H9 (cell line): ENCODE results near the gene DEAF1. TPM values are rescaled to one million over a fixed set of nuclear protein-coding genes. Genes with fewer than 3 reads are reported as not detected.

Experiments
- DNase-seq: peaks from one replicate; pipeline ENCODE4 v3.0.0-alpha.2; 2017
- H2AFZ ChIP-seq: one replicate; pipeline ENCODE4 v1.6.1; 2013; ENCODE audit warnings: mild to moderate bottlenecking, low read length, control low read depth, moderate library complexity
- H2AK5ac ChIP-seq: 2 replicates; pipeline ENCODE4 v1.6.1; 2013; ENCODE audit warnings: low read length, control low read depth, mixed read lengths; ENCODE audit not compliant: insufficient read length
- H2BK120ac ChIP-seq: one replicate; pipeline ENCODE4 v1.6.1; 2013; ENCODE audit warnings: low read depth, mild to moderate bottlenecking, low read length, control low read depth, inconsistent platforms; ENCODE audit not compliant: poor library complexity, severe bottlenecking
- H2BK12ac ChIP-seq: 2 replicates; pipeline ENCODE4 v1.6.1; 2013; ENCODE audit warnings: low read length, control low read depth, mixed read lengths, low read depth; ENCODE audit not compliant: insufficient read length
- H2BK15ac ChIP-seq: 2 replicates; pipeline ENCODE4 v1.6.1; 2013; ENCODE audit warnings: low read depth, low read length, control low read depth
- H2BK20ac ChIP-seq: one replicate; pipeline ENCODE4 v1.6.1; 2013; ENCODE audit warnings: low read depth, mild to moderate bottlenecking, low read length, control low read depth, inconsistent platforms; ENCODE audit not compliant: poor library complexity, severe bottlenecking
- H2BK5ac ChIP-seq: 2 replicates; pipeline ENCODE4 v1.6.1; 2013; ENCODE audit warnings: low read length, control low read depth, mixed read lengths; ENCODE audit not compliant: insufficient read length
- H3K14ac ChIP-seq: 2 replicates; pipeline ENCODE4 v1.6.1; 2013; ENCODE audit warnings: low read length, control low read depth; ENCODE audit not compliant: insufficient read depth
- H3K18ac ChIP-seq: 2 replicates; pipeline ENCODE4 v1.6.1; 2013; ENCODE audit warnings: low read depth, mild to moderate bottlenecking, mixed read lengths, low read length, control low read depth; ENCODE audit not compliant: insufficient read length
- H3K23ac ChIP-seq: 2 replicates; pipeline ENCODE4 v1.6.1; 2013; ENCODE audit warnings: low read length, control low read depth, mixed read lengths, low read depth; ENCODE audit not compliant: insufficient read length
- H3K23me2 ChIP-seq: 2 replicates; pipeline ENCODE4 v1.6.1; 2013; ENCODE audit warnings: low read depth, mild to moderate bottlenecking, mixed read lengths, low read length, control low read depth; ENCODE audit not compliant: insufficient read length, poor library complexity, severe bottlenecking
- H3K27ac ChIP-seq: 2 replicates; pipeline ENCODE4 v1.5.1; 2013; ENCODE audit warnings: low read length, control low read depth, mixed read lengths, low read depth; ENCODE audit not compliant: insufficient read length
- H3K27me3 ChIP-seq: 2 replicates; pipeline ENCODE4 v1.6.1; 2013; ENCODE audit warnings: low read length, control low read depth, inconsistent platforms; ENCODE audit not compliant: insufficient read depth
- H3K4ac ChIP-seq: 2 replicates; pipeline ENCODE4 v1.6.1; 2013; ENCODE audit warnings: low read depth, mild to moderate bottlenecking, control low read depth, inconsistent platforms, low read length, moderate library complexity
- H3K4me1 ChIP-seq: 2 replicates; pipeline ENCODE4 v1.6.1; 2013; ENCODE audit warnings: low read length, control low read depth, inconsistent platforms; ENCODE audit not compliant: insufficient read depth
- H3K4me2 ChIP-seq: 2 replicates; pipeline ENCODE4 v1.6.1; 2013; ENCODE audit warnings: low read length, control low read depth, mixed read lengths; ENCODE audit not compliant: insufficient read length, insufficient read depth
- H3K56ac ChIP-seq: 2 replicates; pipeline ENCODE4 v1.6.1; 2013; ENCODE audit warnings: low read depth, mild to moderate bottlenecking, mixed read lengths, low read length, control low read depth; ENCODE audit not compliant: insufficient read length
- H3K79me1 ChIP-seq: 2 replicates; pipeline ENCODE4 v1.6.1; 2013; ENCODE audit warnings: low read depth, mild to moderate bottlenecking, moderate library complexity, low read length, control low read depth, inconsistent platforms; ENCODE audit not compliant: insufficient read depth, poor library complexity, severe bottlenecking
- H3K79me2 ChIP-seq: 2 replicates; pipeline ENCODE4 v1.6.1; 2013; ENCODE audit warnings: low read length, control low read depth, inconsistent platforms; ENCODE audit not compliant: insufficient read depth
- H3K9ac ChIP-seq: 2 replicates; pipeline ENCODE4 v1.6.1; 2013; ENCODE audit warnings: low read length, control low read depth, mixed read lengths; ENCODE audit not compliant: insufficient read length; ENCODE audit errors: extremely low read depth
- H3K9me3 ChIP-seq: one replicate; pipeline ENCODE4 v1.6.1; 2013; ENCODE audit warnings: low read depth, low read length, inconsistent platforms; ENCODE audit not compliant: control insufficient read depth
- H3T11ph ChIP-seq: one replicate; pipeline ENCODE4 v1.6.1; 2013; ENCODE audit warnings: mild to moderate bottlenecking, low read length, control low read depth, inconsistent platforms
- H4K20me1 ChIP-seq: one replicate; pipeline ENCODE4 v1.6.1; 2013; ENCODE audit not compliant: control insufficient read depth, insufficient read length, insufficient read depth
- H4K5ac ChIP-seq: 2 replicates; pipeline ENCODE4 v1.6.1; 2013; ENCODE audit warnings: low read depth, mild to moderate bottlenecking, mixed read lengths, low read length, control low read depth; ENCODE audit not compliant: insufficient read length
- H4K8ac ChIP-seq: replicated peaks from 2 replicates; pipeline ENCODE4 v1.6.1; 2013; ENCODE audit warnings: low read length, control low read depth, mixed read lengths, low read depth; ENCODE audit not compliant: insufficient read length
- H4K91ac ChIP-seq: 2 replicates; pipeline ENCODE4 v1.6.1; 2013; ENCODE audit warnings: low read depth, mild to moderate bottlenecking, moderate library complexity, mixed read lengths, low read length, control low read depth; ENCODE audit not compliant: insufficient read length
- H3K27ac Mint-ChIP-seq, 3 experiments: 2 replicates in 2 of 3; 3 replicates in 1 of 3; pipeline ENCODE4 v1.8.0; 2020 to 2021; ENCODE audit warnings: mixed read lengths in 3 of 3, mild to moderate bottlenecking in 1 of 3, moderate library complexity in 1 of 3
- H3K27me3 Mint-ChIP-seq: 2 replicates; pipeline ENCODE4 v1.8.0; 2021; ENCODE audit warnings: low read depth, mild to moderate bottlenecking, moderate library complexity, mixed read lengths
- H3K36me3 Mint-ChIP-seq, 3 experiments: 2 replicates in 2 of 3; 3 replicates in 1 of 3; pipeline ENCODE4 v1.8.0; 2020 to 2021; ENCODE audit warnings: low read depth in 3 of 3, mixed read lengths in 3 of 3; ENCODE audit not compliant: insufficient read depth in 1 of 3
- H3K4me1 Mint-ChIP-seq, 2 experiments: 2 replicates each; pipeline ENCODE4 v1.8.0; 2020; ENCODE audit warnings: mixed read lengths in 2 of 2
- H3K4me3 Mint-ChIP-seq, 2 experiments: 2 replicates in 1 of 2; 3 replicates in 1 of 2; pipeline ENCODE4 v1.8.0; 2020 to 2021; ENCODE audit warnings: mild to moderate bottlenecking in 2 of 2, mixed read lengths in 2 of 2, moderate library complexity in 1 of 2
- H3K9me3 Mint-ChIP-seq, 2 experiments: 2 replicates in 1 of 2; 3 replicates in 1 of 2; pipeline ENCODE4 v1.8.0; 2020; ENCODE audit warnings: mild to moderate bottlenecking in 2 of 2, mixed read lengths in 2 of 2, moderate library complexity in 1 of 2
- WGBS: extraction: QIAGEN DNeasy Blood & Tissue Kit; methylation state at CpG from one replicate; pipeline ENCODE4 v1.1.7; 2013; ENCODE audit warnings: missing lambda C conversion rate, low lambda C conversion rate, mixed read lengths; ENCODE audit not compliant: insufficient read length; ENCODE audit errors: extremely low coverage; 5-methylcytosine and 5-hydroxymethylcytosine counted together
- total RNA-seq: library from RNA; stranded (reverse); gene quantifications from 2 replicates; pipeline ENCODE4 v1.2.1, GENCODE V29; 2021
- TF ChIP-seq, protein P1 (sequence below): fragments of 200-600 bp; sonication (generic); conservative IDR thresholded peaks from 3 replicates; pipeline ENCODE4 v1.8.0; 2021; ENCODE audit warnings: antibody characterized with exemption, mild to moderate bottlenecking

DEAF1 gene
- total RNA-seq, 1 experiment from 2014 or later = 67.3 TPM

DNA sequence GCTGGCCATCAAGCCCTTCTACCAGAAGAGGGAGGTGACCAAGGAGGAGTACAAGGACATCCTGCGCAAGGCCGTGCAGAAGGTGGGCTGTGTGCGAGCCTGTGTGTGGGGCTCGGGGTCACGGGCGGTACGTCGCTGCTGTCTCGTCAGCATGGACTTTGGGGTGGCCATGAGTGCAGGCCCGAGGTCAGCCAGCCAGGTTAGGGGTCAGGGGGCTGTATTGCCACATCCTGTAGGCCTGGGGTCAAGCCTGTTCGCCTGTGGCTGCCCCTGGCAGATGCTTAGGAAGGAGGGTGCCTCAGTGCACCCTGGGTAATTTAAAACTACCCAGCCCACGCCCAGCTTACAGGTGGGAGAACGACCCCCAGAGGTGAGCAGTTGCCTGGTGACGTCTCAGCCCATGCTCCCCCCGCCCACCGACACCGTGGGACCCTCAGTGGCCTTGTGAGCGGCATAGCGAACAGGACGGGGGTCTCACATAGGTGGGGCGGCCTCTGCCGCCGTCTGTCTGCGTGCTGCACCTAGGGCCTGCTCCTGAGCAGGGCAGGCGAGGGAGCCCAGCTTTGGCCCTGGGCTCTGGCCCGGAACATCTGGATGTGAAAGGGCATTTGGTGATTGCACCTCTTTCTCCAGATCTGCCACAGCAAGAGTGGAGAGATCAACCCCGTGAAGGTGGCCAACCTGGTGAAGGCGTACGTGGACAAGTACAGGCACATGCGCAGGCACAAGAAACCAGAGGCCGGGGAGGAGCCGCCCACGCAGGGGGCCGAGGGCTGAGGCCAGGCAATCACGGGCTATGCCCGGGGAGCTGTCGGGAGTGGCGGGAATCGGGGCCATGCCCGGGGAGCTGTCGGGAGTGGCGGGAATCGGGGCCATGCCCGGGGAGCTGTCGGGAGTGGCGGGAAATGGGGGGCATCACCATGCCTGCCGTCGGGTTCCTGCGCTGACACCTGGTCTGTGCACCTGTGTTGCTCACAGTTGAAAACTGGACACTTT, 83.7 kb downstream of the DEAF1 start:
- no peaks in the 10 kb centered on the region for H3K79me1 ChIP-seq
- TF ChIP-seq, protein P1, sequence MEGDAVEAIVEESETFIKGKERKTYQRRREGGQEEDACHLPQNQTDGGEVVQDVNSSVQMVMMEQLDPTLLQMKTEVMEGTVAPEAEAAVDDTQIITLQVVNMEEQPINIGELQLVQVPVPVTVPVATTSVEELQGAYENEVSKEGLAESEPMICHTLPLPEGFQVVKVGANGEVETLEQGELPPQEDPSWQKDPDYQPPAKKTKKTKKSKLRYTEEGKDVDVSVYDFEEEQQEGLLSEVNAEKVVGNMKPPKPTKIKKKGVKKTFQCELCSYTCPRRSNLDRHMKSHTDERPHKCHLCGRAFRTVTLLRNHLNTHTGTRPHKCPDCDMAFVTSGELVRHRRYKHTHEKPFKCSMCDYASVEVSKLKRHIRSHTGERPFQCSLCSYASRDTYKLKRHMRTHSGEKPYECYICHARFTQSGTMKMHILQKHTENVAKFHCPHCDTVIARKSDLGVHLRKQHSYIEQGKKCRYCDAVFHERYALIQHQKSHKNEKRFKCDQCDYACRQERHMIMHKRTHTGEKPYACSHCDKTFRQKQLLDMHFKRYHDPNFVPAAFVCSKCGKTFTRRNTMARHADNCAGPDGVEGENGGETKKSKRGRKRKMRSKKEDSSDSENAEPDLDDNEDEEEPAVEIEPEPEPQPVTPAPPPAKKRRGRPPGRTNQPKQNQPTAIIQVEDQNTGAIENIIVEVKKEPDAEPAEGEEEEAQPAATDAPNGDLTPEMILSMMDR = no peak
- H2BK20ac ChIP-seq = no peak overlapping the region
- peaks cover 2% of the 10 kb centered on the region for H4K20me1 ChIP-seq
- no peaks in the 10 kb centered on the region for H3K9me3 Mint-ChIP-seq
- H2AFZ ChIP-seq = no peak overlapping the region
- H4K91ac ChIP-seq = no peak overlapping the region
- H3K23ac ChIP-seq = no peak overlapping the region
- no peak overlapping the region for H2AK5ac ChIP-seq
- no CpG with 5 or more reads among the region's 49 CpGs for WGBS
- no peak overlapping the region for H3K4me2 ChIP-seq
- no peaks in the 10 kb centered on the region for H3K27me3 Mint-ChIP-seq
- no peak overlapping the region for H3K56ac ChIP-seq
- H3K18ac ChIP-seq = no peak overlapping the region
- H2BK120ac ChIP-seq = no peak overlapping the region
- no peaks in the 10 kb centered on the region for H3K9me3 ChIP-seq
- no peak overlapping the region for H3K4ac ChIP-seq
- H2BK12ac ChIP-seq = no peak overlapping the region
- H3K9ac ChIP-seq = no peak overlapping the region
- H3K27ac Mint-ChIP-seq = peak overlapping the region in 2 of 3 experiments; percentile 32 to 70; a peak in 2 of 7 replicates
- no peak for DNase-seq
- H3K27me3 ChIP-seq = no peaks in the 10 kb centered on the region
- no peaks in the 10 kb centered on the region for H3K79me2 ChIP-seq
- H3K4me3 Mint-ChIP-seq = no peak overlapping the region; a peak in 1 of 5 replicates
- peaks cover 4% of the 10 kb centered on the region for H3K23me2 ChIP-seq
- no peak overlapping the region for H4K8ac ChIP-seq
- no peaks in the 10 kb centered on the region for H3K4me1 ChIP-seq
- H3K4me1 Mint-ChIP-seq = peaks cover 4 to 6% of the 10 kb centered on the region in 2 experiments; a peak in 3 of 4 replicates
- no peak overlapping the region for H4K5ac ChIP-seq
- H2BK5ac ChIP-seq = no peak overlapping the region
- no peak overlapping the region for H3K27ac ChIP-seq
- H2BK15ac ChIP-seq = no peak overlapping the region
- no peak overlapping the region for H3T11ph ChIP-seq
- H3K36me3 Mint-ChIP-seq = peaks cover 18 to 53% (median 51%) of the 10 kb centered on the region in 3 experiments
- H3K14ac ChIP-seq = no peak overlapping the region
